Kidney glomerular epithelial cell (primary cell): ENCODE measurements around the gene LIPA.

ENCODE experiments used
- DNase-seq: peaks from one replicate; lab custom pipeline; 2025; lab: John Stamatoyannopoulos, UW

Gene LIPA

GRCh38 chr10:89240519-89240918 is 11.1 kb downstream of the LIPA start:
- DNase-seq: no peak

- no peak for DNase-seq
These were observed 12.5 kb downstream of the LIPA start for GRCh38 chr10:89238956-89239644.

DNA sequence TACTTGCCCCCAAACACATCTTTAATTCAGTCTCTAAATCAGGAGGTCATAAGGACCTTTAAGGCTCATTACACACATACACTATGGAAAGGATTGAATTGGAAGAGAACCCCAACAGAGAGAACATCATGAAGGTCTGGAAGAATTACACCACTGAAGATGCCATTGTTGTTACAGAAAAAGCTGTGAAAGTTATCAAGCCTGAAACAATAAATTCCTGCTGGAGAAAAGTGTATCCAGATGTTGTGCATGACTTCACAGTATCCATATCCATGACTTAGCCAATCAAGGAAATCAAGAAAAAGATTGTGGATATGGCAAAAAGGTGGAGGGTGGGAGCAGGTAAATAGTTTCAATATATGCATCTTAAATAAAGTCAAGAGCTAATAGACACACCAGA is 13.7 kb downstream of the LIPA start:
- no peak for DNase-seq

- DNase-seq: no peak
These were observed 15.3 kb downstream of the LIPA start for GRCh38 chr10:89236226-89236797.

- no peak for DNase-seq
These were observed 16.3 kb downstream of the LIPA start for GRCh38 chr10:89235073-89235798.

GRCh38 chr10:89233033-89233432 is 18.5 kb downstream of the LIPA start:
- no peak for DNase-seq

GRCh38 chr10:89228962-89229361 is 22.6 kb downstream of the LIPA start:
- DNase-seq: no peak

DNA sequence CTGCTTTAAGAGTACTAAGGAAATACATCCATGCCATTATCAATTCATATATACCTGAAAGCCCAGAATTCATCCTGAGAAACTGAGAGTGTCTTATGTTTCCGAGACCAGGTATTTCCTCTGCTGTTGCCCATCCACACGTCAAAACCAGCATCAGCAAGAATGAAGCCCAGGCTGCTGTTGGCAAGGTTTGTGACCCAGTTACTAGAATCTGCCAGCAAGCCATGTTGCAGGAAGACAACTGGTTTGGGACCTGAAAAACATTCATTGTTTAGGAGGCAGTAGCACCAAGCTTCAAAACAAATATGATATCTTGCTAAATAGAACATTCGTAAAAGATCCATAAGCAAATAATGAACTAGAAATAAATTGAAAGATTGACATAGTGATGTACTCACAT is 23.4 kb downstream of the LIPA start:
- DNase-seq: no peak

- no peak for DNase-seq
These were observed 24.7 kb downstream of the LIPA start for GRCh38 chr10:89226891-89227290.

DNA sequence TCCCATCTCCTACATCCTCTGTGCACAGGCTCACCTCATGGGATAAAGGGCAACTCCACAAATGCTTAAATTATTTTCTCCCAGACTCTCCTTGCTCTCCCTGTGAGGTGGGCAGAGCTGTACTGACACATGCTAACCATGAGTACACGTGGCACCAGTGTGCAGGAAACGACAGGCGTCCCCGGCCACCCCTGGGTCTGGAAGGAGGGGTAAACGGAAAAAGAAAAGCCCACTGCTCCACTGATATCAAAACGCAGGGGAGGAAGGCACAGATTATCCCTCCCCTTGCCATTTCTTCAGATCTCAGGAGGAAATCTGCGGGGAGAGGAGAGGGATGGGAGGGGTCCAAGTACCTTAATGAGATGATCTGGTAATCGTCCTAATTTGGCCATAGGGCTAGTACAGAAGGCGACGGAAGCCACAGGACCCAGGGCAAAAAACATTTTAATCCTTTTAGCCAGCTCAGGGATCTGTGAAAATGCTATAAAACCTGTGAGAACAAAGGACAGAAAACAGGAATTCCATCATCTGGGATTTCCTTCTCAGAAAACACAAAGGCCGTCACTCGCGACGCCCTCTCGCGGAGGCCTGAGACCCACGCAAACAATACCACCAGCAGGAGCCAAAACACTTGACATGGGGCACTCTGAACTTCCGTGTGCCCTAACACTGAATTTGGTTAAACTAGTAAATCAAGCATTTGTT is 26.7 kb downstream of the LIPA start:
- no peak for DNase-seq

DNA sequence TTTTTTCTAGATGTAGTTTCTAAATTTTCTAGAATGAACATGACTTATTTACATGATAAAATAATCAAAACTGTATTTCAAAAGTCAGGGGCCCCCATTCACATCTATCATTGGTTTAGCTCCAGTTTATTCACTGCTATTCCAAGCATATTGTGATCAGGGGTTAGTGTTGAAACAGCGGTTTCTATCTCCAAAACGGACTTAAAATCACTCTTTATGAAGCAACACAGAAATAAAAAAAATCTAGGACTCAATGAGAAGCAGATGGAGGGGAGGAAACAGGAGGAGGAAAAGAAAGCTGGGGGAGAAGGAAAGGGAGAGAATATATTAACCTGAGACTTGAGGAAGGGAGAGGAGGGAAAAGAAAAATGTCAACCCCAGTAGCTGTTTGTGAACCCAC is 29.7 kb downstream of the LIPA start:
- DNase-seq: no peak

- DNase-seq: no peak
These were observed 31.9 kb downstream of the LIPA start for GRCh38 chr10:89219513-89220218.

DNA sequence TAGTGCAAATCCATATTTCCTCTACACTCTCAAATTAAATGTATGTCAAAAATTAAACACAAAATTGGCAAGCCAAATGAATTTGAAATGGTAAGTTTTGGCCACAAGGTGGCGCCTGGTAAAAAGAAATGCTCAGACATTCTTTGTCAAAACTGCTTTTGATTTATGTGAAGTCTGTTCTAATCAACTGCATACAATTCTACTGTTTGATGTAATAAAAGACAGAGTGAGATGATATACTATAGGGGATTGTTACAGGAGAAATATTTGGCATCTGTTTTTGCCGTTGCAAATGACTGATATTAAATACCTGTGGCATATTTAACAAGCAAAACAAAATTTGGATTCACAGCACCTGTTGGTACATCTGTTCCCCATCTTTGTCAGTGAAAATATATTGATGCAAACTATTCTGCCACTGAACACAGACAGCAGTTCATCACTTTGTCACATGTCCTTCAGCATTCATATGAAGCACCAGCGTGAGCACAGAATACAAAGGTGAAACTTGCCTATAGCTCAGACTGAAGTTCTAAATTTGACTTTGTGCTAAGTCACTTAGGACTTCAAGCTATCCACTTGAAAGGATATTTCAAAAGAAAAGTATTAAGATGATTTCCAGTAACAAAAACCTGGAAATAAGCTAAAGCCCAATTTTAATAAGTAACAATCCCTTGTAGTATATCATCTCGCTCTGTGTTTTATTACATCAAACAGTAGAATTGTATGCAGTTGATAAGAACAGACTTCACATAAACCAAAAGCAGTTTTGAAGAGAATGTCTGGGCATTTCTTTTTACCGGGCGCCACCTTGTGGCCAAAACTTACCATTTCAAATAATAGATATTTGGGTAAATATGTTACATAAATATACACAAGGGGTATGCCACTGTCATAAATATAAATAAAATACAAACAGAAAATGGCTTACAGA is 34.3 kb downstream of the LIPA start:
- DNase-seq: peak; percentile 67

GRCh38 chr10:89216056-89216455 is 35.5 kb downstream of the LIPA start:
- DNase-seq: no peak

DNA sequence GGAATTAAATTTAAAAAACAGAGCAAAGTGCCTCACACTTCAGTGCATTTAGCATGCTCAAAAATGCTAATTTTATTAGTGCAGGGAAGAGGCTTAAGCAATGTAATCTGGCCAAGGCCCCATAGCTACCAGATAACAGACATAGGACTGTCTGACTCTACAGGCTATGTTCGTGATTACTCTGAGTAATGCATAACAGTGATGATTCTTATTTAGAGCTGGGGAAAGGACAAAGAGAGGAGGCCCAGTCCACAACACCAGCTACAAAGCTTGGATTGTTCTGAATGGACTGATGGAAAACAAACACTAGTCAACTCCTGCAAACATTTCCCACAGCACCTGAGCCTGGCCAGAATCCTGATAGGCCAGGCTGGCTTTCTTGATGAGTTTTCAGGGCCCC is 36.1 kb downstream of the LIPA start:
- DNase-seq: no peak

- no peak for DNase-seq
These were observed 36.9 kb downstream of the LIPA start for GRCh38 chr10:89214566-89215165.

DNA sequence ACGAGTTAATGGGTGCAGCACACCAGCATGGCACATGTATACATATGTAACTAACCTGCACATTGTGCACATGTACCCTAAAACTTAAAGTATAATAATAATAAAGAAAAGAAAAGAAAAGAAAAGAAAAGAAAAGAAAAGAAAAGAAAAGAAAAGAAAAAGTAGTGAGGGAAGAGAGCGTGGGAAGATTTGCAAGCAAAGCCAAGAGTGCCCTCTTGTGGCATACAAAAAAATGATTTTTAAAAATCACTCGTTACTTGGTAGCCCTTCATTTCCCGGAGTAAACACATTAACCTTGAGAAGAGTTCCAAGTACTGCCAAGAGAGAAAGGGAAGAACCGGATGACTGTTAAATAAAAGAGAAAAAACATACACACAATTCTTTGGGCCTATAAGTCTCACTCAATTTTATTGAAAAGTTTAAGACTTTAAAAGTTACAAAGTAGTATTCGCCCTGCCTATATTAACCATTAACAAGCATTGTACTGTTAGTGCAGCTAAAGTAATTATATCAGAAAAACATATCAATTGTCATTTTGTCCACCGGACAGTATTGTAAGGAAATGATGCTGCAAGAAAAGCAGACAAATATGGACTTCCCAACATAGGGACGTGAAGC is 38.3 kb downstream of the LIPA start:
- peak; percentile 58 for DNase-seq

DNA sequence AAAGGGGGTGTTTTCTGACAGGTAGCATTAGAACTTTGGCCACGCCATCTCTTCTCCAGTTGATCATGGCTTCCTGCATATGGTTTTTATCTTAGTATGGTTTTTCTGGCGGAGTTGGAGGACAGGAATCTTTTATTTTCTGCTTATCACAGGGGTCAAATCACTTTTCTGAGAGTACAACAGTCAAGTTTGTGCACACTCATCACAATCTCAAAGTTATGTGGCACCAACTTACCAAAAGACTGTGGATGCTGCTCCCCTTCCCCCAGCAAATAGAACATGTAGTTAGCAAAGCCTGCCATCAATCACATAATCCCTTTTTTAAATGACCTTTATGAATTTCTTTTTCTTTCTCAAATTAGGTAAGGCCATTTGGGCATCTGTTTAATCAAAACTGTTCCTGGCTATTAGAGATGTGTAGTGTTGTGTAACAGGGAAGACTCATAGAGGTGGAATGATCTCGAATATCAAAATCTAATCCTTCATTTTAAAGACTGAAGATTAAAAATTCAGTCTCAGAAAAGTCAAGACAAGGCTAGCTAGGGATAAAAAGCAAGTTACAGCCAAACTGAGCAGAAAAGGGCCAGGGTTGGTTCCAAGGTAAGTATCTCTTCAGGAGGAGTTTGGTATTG is 40.7 kb downstream of the LIPA start:
- no peak for DNase-seq

DNA sequence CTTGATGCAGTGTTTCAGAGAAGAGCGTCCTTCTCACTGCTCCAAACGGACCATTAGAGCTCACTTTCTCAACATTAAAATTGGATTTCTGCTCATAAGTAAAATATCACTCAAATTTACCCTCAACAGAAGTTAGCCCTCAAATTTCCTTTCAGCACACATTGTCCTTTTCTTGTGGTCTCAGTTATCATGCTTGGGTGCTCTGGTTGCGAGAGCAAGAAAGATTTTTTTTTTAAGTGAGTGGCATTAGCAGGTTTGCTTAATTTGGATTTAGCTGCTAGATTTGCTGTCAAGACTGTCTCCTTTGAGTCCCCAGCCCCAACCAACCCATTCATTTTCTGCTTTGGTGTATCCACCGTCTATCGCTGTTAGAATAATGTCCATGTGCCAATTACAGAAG is 41.9 kb downstream of the LIPA start:
- DNase-seq: no peak
